Measurements from ENCODE around the gene ZFR. TPM values are rescaled to one million over a fixed set of nuclear protein-coding genes. Genes with fewer than 3 reads are reported as not detected.
"Not testable (repeated sequence)": the region's sequence is repeated elsewhere in the genome, so short reads cannot be mapped to it uniquely, and the experiment has no call there.

ZFR gene
- total and polyA plus RNA-seq, 2 donors from 2014 or later, result 25.7 to 65.2 TPM

GRCh38 chr5:32315221-32316014 lies 129.1 kb downstream of the ZFR start:
- Histone ChIP-seq H3K27me3 (ENCODE audit: control insufficient read depth, insufficient read depth, low read length) (no peaks in the 10 kb centered on the region), H3K4me1 (ENCODE audit: control insufficient read depth in 2 of 3, insufficient read depth in 2 of 3, low read depth in 1 of 3, low read length in 3 of 3) (peaks cover 0 to 5% (median 5%) of the 10 kb centered on the region in 3 donors), H3K36me3 (ENCODE audit: control insufficient read depth in 2 of 3, insufficient read depth in 3 of 3, low read length in 3 of 3) (no peaks in the 10 kb centered on the region), H3K4me3 (ENCODE audit: low read length in 3 of 3) (no peak overlapping the region), H3K9me3 (ENCODE audit: control insufficient read depth in 2 of 3, insufficient read depth in 1 of 3, low read length in 3 of 3) (no peaks in the 10 kb centered on the region), H3K27ac (ENCODE audit: low read depth in 2 of 2, low read length in 2 of 2) (no peak overlapping the region), H3K9ac (ENCODE audit: low read length in 3 of 3) (no peak overlapping the region)
- DNase-seq, result no peak
- intact Hi-C loops (cut with DNase I), result no loop called here
- no peak for FAIRE-seq
- TF ChIP-seq, protein P1, sequence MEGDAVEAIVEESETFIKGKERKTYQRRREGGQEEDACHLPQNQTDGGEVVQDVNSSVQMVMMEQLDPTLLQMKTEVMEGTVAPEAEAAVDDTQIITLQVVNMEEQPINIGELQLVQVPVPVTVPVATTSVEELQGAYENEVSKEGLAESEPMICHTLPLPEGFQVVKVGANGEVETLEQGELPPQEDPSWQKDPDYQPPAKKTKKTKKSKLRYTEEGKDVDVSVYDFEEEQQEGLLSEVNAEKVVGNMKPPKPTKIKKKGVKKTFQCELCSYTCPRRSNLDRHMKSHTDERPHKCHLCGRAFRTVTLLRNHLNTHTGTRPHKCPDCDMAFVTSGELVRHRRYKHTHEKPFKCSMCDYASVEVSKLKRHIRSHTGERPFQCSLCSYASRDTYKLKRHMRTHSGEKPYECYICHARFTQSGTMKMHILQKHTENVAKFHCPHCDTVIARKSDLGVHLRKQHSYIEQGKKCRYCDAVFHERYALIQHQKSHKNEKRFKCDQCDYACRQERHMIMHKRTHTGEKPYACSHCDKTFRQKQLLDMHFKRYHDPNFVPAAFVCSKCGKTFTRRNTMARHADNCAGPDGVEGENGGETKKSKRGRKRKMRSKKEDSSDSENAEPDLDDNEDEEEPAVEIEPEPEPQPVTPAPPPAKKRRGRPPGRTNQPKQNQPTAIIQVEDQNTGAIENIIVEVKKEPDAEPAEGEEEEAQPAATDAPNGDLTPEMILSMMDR (IDR thresholded peaks at IDR 0.05; ENCODE audit: borderline replicate concordance, extremely low read depth, insufficient read depth), result no peak

DNA sequence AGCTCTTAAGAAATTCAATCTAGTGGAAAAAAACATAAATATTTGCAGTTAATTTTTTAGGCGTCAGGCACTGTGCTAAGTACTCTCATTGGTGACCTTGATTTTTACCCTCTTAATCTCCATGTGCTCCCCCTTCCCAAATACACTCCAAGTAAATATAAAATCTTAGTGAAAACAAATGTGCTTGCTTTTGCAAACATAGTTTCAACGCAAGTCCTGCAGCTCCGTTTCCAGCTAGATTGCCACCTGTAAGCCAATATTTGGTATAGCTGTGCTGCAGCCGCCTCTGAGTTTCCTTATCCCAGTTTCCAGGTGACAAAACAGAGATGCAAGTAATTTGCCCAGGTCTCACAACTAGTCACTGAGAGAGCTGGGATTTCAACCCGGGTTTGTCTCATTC lies 129.9 kb downstream of the ZFR start:
- H3K36me3 ChIP-seq (ENCODE audit: control insufficient read depth in 2 of 3, insufficient read depth in 3 of 3, low read length in 3 of 3), result no peaks in the 10 kb centered on the region
- H3K9ac ChIP-seq (ENCODE audit: low read length in 3 of 3), result no peak overlapping the region
- FAIRE-seq (no peak), DNase-seq (no peak)
- H3K9me3 ChIP-seq (ENCODE audit: control insufficient read depth in 2 of 3, insufficient read depth in 1 of 3, low read length in 3 of 3), result no peaks in the 10 kb centered on the region
- H3K27me3 ChIP-seq (ENCODE audit: control insufficient read depth, insufficient read depth, low read length), result no peaks in the 10 kb centered on the region
- peaks cover 0 to 5% (median 5%) of the 10 kb centered on the region in 3 donors for H3K4me1 ChIP-seq (ENCODE audit: control insufficient read depth in 2 of 3, insufficient read depth in 2 of 3, low read depth in 1 of 3, low read length in 3 of 3)
- H3K4me3 ChIP-seq (ENCODE audit: low read length in 3 of 3), result no peak overlapping the region
- no peak overlapping the region for H3K27ac ChIP-seq (ENCODE audit: low read depth in 2 of 2, low read length in 2 of 2)
- TF ChIP-seq, protein P1 (IDR thresholded peaks at IDR 0.05; ENCODE audit: borderline replicate concordance, extremely low read depth, insufficient read depth), result no peak
- intact Hi-C loops (cut with DNase I), result no loop called here

- H3K4me1 ChIP-seq (ENCODE audit: control insufficient read depth in 2 of 3, insufficient read depth in 2 of 3, low read depth in 1 of 3, low read length in 3 of 3); DNase-seq; H3K27me3 ChIP-seq (ENCODE audit: control insufficient read depth, insufficient read depth, low read length); H3K36me3 ChIP-seq (ENCODE audit: control insufficient read depth in 2 of 3, insufficient read depth in 3 of 3, low read length in 3 of 3); H3K9ac ChIP-seq (ENCODE audit: low read length in 3 of 3); H3K27ac ChIP-seq (ENCODE audit: low read depth in 2 of 2, low read length in 2 of 2); FAIRE-seq; H3K4me3 ChIP-seq (ENCODE audit: low read length in 3 of 3); H3K9me3 ChIP-seq (ENCODE audit: control insufficient read depth in 2 of 3, insufficient read depth in 1 of 3, low read length in 3 of 3); intact Hi-C loops (cut with DNase I): not testable (repeated sequence)
Observed at GRCh38 chr5:32314152-32314488, 130.4 kb downstream of the ZFR start.

DNA sequence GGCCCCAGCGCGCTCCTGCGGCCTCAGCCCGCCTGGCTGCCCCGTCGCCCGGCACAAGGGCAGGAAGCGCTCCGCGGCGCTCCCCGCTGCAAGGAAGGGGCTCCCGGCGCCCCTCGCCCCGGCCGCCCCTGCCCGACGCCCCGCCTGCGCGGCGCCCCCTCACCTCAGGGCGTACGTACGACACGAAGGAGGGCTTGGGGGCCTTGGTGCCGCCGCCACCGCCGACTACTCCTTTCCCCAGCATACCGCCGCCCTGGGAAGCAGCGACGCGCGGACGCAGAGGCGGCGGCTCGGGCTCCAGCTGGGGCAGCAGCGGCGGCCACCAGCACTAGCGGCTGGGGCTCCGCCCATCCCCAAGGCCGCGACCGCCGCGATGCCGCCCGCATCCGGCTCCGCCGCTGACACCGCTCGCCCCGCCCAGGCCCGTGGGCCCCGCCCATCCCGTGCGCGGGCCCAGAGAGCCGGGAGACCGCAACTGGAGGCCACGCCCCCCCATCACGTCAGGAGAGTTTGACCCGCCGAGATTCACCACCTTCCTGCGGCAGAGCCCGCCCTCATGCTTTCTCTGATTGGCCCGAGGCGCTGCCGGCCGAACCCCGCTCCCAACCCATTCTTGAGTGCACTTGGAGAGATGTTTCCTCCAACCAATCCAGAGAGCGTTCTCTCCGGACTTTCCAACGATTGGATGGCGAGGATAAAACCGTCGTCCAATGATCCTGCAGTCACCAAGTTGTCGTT lies 131.8 kb downstream of the ZFR start, which contains the start of gene MTMR12:
MTMR12 (minus strand) TSS at position 345 of the 738 bp plus-strand sequence; CDS start at position 244, 101 bp downstream.
- TF ChIP-seq, protein P1 (IDR thresholded peaks at IDR 0.05; ENCODE audit: borderline replicate concordance, extremely low read depth, insufficient read depth), result no peak
- Histone ChIP-seq H3K4me3 (ENCODE audit: low read length in 3 of 3) (peak within 1 kb of the TSS; percentile 92 to 96 (median 94)), H3K4me1 (ENCODE audit: control insufficient read depth in 2 of 3, insufficient read depth in 2 of 3, low read depth in 1 of 3, low read length in 3 of 3) (peaks cover 0 to 17% (median 13%) of the 10 kb centered on the region in 3 donors), H3K9me3 (ENCODE audit: control insufficient read depth in 2 of 3, insufficient read depth in 1 of 3, low read length in 3 of 3) (no peaks in the 10 kb centered on the region), H3K36me3 (ENCODE audit: control insufficient read depth in 2 of 3, insufficient read depth in 3 of 3, low read length in 3 of 3) (no peaks in the 10 kb centered on the region), H3K27ac (ENCODE audit: low read depth in 2 of 2, low read length in 2 of 2) (peak within 1 kb of the TSS; percentile 97), H3K9ac (ENCODE audit: low read length in 3 of 3) (peak within 1 kb of the TSS; percentile 74 to 94 (median 85)), H3K27me3 (ENCODE audit: control insufficient read depth, insufficient read depth, low read length) (no peaks in the 10 kb centered on the region)
- FAIRE-seq (peak; percentile 97), DNase-seq (peak; percentile 100)
- intact Hi-C loops (cut with DNase I), result no loop called here

Measured in kidney (tissue), 14 donors.